Daoy (cell line): ENCODE measurements around the gene PPP1R11. TPM values are rescaled to one million over a fixed set of nuclear protein-coding genes. Genes with fewer than 3 reads are reported as not detected.
A peak's percentile ranks its signal among the peaks of the same experiment; 100 is the strongest.

Experiments
- DNase-seq: peaks from one replicate; pipeline ENCODE4 v3.0.0-alpha.2; 2015; ENCODE audit warnings: low read depth
- total RNA-seq: library from RNA; depleted of rRNA; stranded (reverse); fragments of >200 nt; shearing (Covaris generic); gene quantifications from 2 replicates; pipeline ENCODE4 v1.2.3, GENCODE V29; 2014

PPP1R11 gene
- total RNA-seq, 1 experiment from 2014 or later, result 79.0 TPM

GRCh38 chr6:30061858-30062458, 5.0 kb upstream of the PPP1R11 start:
- no peak for DNase-seq

- DNase-seq, result no peak
These were observed 4.4 kb upstream of the PPP1R11 start for GRCh38 chr6:30062471-30063178.

DNA sequence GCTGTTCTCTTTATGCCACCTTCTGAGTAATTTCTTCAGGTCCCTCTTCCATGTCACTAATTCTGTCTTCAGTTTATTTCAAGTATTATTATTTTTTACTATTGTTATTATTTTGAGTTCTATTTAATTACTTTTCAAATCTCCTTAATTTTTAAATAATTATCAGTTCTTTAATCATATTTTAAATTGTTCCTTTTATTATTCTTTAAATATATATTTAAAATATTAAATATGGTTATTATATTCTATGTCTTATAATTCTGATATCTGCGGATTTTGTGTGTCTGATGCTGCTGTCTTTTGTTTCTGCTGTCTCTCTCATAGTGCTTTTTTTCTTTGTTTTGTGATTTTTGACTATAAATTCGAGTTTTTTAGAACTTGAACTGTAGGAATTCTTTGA, 3.7 kb upstream of the PPP1R11 start:
- DNase-seq, result no peak

- DNase-seq, result no peak
These were observed 916 bp upstream of the PPP1R11 start for GRCh38 chr6:30066082-30066481.

DNA sequence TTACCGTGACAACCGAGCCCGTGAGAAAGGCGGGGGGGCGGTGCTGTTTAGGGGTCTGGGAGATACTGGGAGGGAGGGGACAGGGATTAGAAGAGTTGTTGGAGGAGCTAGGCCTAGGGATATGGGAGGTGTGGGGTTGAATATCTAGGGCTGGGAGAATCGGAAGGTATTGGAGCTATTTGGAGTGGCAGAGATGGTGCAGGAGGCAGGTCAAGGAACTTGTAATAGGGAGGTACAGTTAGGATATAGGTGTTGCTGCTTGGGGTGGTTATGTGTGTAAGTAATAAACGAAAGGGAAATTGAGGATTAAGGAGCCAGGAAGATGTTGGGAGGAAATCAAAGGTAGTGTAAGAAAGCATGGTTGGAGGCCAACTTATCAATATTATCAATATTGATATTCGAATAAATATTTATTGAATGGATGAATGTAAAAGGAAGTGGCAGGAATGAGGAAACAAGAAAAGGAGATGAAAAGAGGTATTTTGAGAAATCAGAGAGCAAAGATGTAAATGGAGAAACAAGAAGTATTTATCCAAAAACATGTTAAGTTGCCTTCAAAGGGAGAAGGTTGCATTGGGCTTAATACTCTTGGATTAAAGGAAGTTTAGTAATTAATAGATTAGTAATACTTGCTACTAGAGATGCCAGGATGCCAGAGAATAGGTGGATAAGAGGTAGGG, 602 bp downstream of the PPP1R11 start:
- no peak for DNase-seq

DNA sequence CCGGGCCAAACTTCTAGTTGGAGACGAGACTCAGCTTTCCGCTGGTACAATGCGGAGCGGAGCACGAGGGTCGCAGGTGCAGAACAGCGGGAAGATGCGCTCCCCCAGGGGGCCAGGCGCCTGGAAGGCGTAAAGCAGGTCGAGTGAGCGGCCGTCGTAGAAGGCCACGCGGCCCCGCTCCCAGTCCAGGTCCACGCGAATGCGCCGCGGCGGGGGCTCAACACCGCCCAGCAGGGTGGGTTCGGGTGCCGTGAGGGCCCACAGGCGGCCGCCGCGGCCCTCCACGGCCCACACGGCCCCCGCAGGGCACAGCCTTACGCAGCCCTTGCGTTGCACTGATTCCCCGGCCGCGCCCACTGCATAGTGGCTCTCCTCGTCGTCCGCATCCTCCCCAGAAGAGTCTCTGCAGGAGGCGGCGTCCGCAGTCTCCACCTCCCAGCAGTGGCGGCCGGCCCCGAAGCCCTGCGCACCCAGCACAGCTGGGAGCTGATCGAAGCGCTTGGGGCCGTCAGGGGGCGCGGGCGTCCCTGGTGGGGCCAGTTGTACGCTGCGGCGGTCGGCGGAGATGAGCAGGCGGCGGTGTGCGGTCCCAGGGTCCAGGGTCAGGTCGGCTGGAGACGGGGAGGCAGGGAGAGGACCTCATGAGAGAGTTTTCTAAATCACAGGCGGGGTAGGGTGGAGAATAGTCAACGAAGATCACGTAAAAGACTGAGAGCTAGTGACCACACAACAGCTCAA, 4.3 kb downstream of the PPP1R11 start:
- DNase-seq, result peak; percentile 51

GRCh38 chr6:30071858-30072257, 4.9 kb downstream of the PPP1R11 start:
- no peak for DNase-seq

- no peak for DNase-seq
These were observed 6.7 kb downstream of the PPP1R11 start for GRCh38 chr6:30073489-30074235.

DNA sequence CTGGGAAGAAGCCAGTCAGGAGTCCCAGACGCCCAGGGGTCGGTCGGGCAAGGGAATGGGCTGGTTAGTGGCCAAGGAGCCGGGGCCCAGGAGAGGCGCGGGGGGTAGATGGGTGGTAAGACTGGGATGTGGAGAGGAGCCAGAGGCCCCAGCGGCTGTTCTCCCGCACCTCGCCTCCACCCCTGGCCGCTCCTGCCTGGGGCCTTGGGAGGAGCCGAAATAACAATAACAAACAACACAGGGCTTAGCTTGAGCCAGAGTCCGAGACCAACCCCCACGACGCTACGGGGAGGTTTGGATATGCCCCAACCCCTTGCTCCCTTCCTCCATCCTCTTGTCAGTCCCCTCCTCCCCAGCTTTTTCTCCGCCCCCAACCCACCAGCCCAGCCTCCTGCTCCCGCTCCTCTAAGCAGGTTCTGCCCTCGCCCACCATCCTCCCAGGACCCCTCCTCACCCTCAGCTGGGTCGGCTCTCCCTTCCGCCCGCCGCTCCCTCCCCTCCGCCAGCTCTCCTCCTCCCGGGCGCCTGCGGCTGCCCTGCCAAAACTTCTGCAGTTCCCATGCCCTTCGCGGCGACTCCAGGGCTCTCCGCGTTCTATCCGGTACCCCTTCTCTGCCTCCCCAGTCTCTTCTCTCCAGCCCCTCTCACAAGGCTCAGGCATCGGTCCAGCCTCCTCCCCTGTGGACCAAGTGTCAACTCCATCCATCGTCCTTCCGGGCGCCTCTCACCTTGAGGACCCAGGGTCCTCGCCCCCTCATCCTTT, 7.5 kb downstream of the PPP1R11 start:
- peak; percentile 31 for DNase-seq

DNA sequence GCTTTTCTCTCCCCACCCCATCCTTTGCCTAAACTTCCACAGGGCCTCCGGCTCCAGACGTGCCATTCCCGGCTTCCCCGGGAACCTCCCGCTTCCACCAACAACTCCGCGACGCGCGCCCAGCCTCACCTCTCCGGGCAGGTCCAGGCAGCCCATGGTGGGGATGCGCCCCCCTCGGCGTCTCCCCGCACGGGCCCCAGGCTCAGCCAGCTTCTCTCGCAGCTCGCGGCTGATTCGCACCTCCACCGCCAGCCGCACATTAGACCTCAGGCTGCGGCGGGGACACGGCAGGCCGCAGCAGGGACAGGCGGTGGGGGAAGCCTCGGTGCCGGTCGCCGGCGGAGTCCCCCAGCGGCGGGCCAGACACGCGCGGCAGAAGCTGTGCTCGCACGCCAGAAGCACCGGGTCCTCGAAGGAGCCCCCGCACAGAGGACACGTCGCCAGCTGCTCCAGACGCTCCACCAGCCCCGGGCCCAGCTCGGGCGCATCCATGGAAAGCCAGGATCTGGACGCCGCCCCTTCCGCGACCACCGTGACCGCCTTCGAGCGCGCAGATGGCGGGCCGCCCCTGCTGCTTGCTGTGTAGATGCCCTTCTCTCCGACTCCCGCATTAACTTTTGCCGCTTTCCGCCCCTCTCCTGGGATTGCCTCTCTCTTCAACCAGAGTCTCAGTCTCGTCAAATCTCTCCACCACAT, 8.2 kb downstream of the PPP1R11 start, which contains the start of gene RNF39:
Gene RNF39 (minus strand): TSS at position 676 of the 696 bp plus-strand sequence. CDS start 184 bp downstream, at position 492.
- no peak for DNase-seq

DNA sequence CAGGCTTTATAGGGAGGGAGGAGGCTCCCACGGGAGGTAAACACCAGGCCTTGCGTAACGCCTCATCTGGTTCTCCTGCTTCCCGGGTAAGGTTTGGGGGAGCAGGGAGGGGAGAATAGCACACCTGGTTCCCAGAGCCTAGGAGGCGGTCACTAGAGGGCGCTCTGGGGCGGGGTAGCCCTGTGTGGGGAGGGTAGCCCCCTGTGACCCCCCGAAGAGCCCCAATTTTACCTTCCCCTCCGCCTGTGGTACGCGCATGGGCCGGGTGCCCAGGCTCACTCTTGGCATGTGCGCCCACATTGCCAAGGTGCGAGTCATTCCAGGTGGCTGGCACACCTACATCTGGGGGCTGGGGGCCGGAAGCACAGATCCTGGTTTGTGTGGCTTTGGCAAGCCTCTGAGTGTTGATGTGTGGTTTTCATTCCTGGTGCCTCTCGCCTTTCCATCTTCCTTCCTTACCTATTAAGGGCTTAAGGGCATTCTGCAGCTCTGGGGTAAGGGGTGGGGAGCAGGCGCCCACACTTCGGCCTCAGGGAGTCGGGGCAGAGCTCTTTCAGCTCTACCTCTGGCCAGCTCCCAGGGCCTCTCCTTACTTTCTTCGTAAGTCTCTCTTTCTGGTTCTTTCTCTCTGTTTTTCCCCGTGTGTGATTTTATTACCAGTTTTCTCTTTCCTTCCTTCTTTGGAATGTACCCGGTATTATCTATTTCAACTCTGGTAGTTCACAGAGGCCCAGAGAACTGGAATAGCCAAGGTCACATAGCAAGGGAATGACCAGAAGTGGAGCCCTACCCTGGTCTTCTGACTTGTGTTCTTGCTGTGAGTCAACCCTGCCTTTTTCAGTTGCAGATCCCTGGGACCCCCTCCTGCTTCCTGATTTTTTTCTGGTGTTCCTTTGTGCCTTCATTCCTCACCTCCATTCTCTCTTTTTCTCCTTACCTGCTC, 9.1 kb downstream of the PPP1R11 start:
- DNase-seq, result peak; percentile 49

DNA sequence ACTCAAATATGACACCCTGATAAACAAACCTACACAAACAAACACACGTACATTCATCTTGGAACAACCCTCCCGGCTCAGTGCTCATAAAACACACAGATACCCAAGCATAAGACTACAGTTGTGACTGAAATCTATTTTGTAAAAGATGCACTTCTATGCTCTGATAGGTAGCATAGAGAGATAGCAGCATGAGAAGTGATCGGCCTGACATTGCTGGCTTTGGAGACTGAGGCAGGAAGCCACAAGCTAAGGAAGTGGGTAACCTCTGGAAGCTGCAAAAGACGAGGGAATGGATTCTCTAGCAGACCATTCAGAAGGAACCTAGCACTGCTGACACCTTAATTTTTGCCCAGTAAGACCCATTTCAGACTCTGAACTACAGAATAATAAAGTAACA, 10.2 kb downstream of the PPP1R11 start:
- no peak for DNase-seq

DNA sequence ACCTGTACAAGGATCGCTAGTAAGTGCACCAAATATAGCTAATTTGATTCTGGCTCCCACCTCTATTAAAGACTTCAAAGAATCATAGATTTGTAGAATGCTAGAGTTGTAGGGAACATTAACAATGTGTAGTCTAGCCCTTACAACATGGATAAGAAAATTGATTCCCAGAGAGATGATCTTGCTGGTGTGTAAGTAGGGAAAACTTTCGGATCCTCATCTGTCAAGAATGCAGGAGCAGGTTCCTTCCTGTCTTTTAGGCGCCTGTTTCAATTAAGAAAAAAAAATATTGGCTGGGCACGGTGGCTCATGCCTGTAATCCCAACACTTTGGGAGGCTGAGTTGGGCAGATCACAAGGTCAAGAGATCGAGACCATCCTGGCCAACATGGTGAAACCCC, 20.9 kb downstream of the PPP1R11 start:
- DNase-seq, result no peak

GRCh38 chr6:30091577-30092381, 24.8 kb downstream of the PPP1R11 start:
- peak; percentile 87 for DNase-seq

- no peak for DNase-seq
These were observed 26.0 kb downstream of the PPP1R11 start for GRCh38 chr6:30092852-30093543.

DNA sequence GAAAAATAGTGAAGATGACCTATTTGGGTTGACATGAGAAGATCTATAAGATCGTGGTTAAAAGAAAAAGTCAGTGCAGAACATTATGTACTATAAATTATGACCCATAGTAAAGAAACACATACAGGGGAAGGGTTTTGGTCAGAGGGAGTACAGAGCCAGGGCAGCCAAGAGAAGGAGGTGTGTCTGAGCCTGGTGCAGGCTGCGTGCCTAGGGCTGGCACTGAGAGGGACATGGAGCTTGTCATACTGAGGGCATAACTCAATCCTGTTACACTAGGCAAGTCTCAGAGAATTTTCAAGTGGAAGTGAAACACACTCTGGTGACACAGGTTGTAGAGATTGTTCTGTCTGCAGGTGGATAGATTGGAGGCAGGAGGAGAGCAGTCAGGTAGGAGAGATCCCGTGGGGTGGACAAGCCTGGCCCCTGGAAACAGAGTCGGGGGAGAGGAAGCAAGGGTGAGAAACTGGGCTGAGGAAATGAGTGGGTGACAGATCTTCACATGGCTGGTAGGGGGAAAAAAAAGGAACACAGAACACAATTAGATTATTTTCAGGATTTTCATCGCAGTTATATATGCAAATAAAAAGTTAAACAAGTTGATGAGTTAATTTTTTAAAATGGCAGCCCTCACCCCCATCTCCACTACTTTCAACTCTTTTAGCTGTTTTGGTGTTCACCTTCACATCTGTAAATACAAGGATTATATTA, 27.1 kb downstream of the PPP1R11 start:
- DNase-seq, result no peak

- no peak for DNase-seq
These were observed 29.8 kb downstream of the PPP1R11 start for GRCh38 chr6:30096829-30097228.
